COLO668 (cell line): Measurements from ENCODE around the gene HCCS.
"Not testable (repeated sequence)": the region's sequence is repeated elsewhere in the genome, so short reads cannot be mapped to it uniquely, and the experiment has no call there.

ENCODE experiments used
- DNase-seq: peaks from one replicate; lab custom pipeline; 2025; ENCODE audit not compliant: unreplicated experiment; lab: John Stamatoyannopoulos, UW

HCCS gene

GRCh38 chrX:11119313-11119943, 8.3 kb downstream of the HCCS start:
- no peak for DNase-seq

DNA sequence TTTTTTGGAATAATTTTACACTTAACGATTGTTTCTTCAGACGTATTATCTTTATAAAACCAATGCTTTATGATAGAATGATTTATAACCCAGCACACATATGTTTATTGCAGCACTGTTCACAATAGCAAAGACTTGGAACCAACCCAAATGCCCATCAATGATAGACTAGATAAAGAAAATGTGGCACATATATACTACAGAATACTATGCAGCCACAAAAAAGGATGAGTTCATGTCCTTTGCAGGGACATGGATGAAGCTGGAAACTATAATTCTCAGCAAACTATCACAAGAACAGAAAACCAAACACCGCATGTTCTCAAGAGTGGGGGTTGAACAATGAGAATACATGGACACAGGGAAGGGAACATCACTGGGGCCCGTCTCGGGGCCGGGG, 12.0 kb downstream of the HCCS start:
- DNase-seq: not testable (repeated sequence)

DNA sequence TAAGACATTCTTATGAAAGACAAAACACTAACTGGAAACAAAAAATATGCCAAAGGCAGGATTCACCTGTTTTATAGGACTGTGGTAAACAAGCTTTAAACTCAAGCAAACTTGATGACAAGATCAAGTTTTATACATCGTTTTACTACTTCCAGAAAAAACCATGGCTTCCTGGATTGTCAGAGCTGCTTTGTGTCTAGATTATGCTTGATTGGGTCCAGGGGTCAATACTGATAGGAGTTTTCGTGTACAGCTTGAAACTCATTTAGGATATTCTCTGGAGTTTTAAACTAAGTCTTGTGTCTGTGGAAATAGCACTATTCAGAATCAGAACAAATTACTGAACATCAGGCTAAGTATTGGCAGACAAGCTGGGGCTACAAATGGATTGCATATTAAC, 13.0 kb downstream of the HCCS start:
- no peak for DNase-seq

DNA sequence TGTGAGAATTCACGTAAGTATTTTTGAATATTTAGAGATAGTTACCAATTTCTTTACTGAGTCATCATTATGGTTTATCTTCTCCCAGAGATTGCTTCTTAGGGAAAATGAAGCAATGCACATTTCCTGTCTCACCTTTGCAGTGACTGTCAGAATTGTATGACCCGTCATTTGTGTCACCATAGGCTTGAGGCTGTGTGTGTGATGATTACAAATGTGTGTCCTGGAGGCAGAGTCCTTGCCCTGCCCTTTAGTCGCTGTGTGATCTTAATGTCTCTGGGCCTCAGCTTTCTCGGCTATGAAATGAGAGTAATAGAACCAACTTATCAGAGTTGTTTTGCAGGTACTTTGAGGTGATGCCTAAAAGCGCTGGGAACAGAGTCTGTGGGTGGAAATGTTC, 13.9 kb downstream of the HCCS start:
- no peak for DNase-seq

DNA sequence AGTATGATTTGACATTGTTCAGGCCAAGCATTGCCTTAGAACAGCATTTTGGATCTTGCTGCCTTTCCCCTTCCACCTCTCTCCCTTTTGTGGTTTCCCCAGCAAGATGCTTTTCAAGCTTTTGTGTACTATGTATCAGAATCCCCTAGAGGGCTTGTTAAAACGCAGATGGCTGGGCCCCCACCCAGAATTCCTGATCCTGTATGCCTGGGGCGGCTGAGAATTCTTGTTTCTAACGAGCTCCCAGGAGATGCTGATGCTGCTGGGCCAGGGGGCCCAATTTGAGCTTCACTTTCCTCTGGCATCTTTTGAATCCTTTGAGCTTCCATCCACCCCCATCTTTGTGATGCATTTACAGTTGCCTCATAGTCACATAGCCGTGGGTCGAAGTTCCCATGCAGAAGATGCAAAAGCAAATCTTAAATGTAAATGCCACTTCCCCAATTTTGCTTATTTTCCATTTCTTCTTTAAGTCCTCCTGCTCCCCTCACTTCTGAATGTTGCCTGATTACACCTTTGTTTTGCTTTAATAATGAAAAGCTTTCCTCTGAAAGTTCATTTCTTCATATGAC, 18.5 kb downstream of the HCCS start:
- DNase-seq: no peak

DNA sequence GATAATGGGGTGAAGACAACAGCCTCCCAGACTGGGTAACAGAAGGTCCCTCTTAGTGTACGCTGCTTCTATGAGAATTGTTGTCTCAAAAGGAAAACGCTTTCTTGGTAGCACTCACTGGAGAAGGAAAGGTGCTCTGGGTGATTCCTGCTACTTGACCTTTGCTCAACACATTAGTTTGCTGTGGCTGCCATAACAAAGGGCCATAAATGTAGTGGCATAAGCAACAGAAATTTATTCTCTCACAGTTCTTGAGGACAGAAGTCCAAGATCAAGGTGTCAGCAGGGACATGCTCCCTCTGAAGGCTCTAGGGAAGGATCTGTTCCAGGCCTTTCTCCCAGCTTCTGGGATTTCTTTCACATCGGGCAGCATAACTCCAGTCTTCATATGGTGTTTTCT, 19.0 kb downstream of the HCCS start:
- DNase-seq: no peak

GRCh38 chrX:11131146-11131545, 20.0 kb downstream of the HCCS start:
- DNase-seq: no peak

GRCh38 chrX:11135564-11136185, 24.5 kb downstream of the HCCS start:
- DNase-seq: no peak

DNA sequence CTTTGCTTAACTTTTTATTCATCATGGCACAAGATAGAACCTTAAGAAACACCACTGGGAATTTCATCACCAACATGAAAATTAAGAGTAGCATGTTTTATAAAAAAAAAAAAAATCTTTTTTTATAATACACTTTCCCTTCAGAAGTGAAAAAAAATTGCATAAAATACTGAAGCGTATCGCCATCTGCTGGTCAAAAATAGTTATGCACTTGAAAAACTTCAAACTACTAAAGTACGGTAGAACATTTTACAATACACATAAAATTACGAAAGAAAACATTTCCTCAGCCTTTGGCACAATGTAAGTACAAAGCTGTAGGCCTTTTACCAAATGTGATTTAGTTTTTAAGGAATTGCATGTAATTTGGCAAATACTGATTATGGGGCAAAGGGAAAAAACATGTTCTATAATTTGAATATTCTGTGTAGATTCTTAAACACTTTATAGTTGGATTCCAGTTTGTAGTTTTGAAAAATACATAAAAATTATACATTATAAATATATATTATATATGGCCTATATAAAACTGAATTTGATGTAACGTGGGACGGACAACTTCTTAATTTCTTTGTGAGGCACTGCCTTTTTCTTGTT, 26.5 kb downstream of the HCCS start:
- no peak for DNase-seq

GRCh38 chrX:11138498-11139390, 27.6 kb downstream of the HCCS start:
- no peak for DNase-seq

GRCh38 chrX:11143931-11144678, 33.0 kb downstream of the HCCS start:
- DNase-seq: peak; percentile 64

DNA sequence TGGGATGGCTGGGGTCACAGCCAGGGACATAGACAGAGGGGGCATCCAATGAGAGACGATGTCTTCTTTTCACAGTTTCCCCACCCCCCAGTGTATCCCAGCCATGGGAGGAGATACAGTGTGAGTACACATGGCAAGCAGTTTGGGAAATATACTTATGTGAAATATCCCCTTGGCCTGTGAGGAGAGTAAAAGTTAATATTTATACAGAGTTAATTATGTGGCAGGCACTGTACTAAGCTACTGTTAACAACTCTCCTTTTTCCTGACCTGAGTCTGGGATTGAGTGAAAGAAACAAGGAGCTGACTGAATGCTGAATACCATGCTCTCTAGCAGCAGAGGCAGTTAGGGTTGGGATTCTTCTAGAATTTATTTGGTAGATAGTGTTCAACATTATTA, 35.3 kb downstream of the HCCS start:
- DNase-seq: no peak

- no peak for DNase-seq
Observed at GRCh38 chrX:11148401-11148800, 37.3 kb downstream of the HCCS start.

DNA sequence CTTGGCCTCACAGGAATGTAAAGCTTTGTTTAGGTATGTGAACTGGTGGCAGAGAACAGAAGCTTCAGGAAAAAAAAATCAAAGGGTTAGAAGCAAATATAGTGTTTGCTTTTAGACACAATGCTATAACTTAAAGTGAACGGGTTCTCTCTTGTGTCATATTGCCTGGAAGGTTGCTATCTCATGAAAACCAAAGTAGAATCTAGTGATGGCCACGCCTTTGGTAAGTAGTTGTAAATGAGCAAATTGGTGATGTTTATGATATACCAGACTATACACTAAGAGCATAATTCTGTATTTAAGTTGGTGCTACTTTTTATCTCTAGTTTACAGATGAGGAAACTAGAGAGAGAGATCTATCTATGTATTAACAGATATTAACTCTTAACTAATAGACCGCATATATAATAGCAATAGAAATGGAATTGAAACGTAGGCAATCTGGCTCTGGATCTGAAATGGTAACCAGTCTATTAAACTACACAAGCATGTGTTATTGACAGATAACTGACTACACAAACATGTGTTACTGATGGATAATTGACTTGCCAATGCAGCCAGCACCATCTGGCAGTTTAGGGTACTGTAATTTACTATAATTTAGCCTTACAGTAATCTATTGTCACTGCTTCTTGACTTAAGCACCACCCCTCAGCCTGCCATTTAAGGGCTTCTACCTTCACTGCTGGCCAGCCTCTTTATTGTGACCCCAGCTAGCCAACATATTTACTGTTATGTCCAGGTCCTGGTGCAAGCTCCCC, 40.8 kb downstream of the HCCS start:
- DNase-seq: no peak

GRCh38 chrX:11159149-11159548, 48.0 kb downstream of the HCCS start:
- no peak for DNase-seq

DNA sequence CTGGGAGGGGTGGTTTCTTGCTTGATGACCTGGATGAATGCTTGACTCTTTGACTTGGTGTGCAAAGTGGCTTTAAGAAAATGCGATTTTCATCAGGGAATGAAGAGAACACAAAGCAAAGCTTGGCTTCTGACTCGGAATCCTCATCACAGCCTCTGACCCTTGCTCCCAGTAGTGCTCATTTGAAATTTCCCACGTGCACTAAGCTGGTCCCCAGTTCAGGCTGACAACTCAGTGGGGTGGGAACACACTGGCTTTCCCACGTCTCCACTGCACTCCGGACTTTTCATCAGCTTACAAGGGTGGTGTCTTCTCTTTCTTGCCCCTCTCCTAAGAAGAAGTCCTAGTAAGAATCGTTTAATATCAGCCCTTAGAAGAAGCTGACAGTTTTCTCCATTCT, 53.3 kb downstream of the HCCS start:
- no peak for DNase-seq

DNA sequence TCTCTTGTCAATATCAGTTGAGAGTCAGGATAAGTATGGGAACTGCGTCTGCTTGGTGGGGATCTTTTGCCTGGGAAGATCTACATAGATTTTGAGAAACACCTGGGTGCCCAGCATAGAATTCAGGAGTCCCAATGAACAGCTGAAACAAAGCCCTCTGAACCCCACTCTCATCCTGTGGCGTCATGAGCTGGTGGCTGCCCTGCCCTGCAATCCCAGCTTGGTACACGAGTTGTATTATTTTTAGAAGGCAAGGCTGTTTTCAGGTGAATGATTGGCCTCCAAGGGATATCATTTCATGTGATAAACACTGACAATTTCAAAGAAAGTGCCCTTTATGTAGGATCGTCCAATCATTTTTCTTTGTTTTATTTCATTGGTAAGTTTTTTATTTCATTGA, 60.8 kb downstream of the HCCS start:
- no peak for DNase-seq

DNA sequence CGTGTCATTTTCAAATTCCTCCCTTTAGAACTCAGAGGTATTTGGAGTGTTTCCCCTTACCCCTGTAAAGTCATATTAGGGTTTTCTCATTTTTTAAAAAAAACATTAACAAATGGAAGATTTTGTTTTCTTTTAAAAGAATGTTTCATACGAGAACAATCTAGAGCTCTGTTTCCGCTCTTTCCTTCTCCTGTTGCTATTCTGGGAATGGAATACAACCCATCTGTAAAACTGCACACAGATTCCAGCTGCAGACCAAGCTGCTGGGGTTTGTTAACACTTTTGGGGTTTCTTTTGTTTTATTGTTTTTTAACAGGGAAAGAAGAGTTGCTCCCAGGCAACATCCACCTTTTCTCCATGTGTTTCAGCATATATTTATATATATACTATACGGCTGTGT, 61.3 kb downstream of the HCCS start:
- DNase-seq: no peak
